Measurements from ENCODE around the gene NAP1L4.

DNA sequence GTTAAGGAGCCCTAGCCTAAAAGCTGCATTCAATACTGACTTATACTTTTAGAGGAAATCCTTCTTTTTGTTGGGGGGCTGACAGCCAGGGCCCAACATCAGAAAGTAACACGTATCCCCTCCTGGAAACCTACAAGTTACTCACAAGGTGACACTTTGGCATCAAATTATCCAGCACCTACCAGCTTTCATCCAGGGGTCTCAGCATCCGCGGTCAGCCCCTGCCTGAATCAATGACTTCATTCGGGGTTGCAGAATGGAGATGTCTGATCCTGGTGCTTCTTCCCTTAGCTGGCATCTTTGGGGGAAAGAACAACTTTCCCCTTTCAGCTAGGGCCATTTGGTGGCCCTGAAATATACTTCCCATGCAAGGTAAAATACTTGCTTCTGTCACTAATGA is 5.3 kb upstream of the NAP1L4 start:
- TF ChIP-seq, protein P1, sequence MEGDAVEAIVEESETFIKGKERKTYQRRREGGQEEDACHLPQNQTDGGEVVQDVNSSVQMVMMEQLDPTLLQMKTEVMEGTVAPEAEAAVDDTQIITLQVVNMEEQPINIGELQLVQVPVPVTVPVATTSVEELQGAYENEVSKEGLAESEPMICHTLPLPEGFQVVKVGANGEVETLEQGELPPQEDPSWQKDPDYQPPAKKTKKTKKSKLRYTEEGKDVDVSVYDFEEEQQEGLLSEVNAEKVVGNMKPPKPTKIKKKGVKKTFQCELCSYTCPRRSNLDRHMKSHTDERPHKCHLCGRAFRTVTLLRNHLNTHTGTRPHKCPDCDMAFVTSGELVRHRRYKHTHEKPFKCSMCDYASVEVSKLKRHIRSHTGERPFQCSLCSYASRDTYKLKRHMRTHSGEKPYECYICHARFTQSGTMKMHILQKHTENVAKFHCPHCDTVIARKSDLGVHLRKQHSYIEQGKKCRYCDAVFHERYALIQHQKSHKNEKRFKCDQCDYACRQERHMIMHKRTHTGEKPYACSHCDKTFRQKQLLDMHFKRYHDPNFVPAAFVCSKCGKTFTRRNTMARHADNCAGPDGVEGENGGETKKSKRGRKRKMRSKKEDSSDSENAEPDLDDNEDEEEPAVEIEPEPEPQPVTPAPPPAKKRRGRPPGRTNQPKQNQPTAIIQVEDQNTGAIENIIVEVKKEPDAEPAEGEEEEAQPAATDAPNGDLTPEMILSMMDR (IDR thresholded peaks at IDR 0.05; ENCODE audit: low read depth, low read length) = no peak
- TF ChIP-seq EZH2phosphoT487 (IDR thresholded peaks at IDR 0.05; ENCODE audit: low read depth) = no peak

Data from OCI-LY3 (cell line).